ENCODE results near the gene ABLIM2. TPM values are rescaled to one million over a fixed set of nuclear protein-coding genes. Genes with fewer than 3 reads are reported as not detected.

ABLIM2 gene
- total and polyA plus RNA-seq, 10 of the 15 experiments (the other 5 are each of a cell fraction or from before 2014, with no cell fraction given) = 0.03 to 0.15 (median 0.05) TPM; not detected in 7

GRCh38 chr4:8120501-8120900, 38.1 kb downstream of the ABLIM2 start:
- ChIA-PET RAD21 (ENCODE audit: unreplicated experiment) (no interaction called here), SMC1A (ENCODE audit: uncharacterized antibody, unreplicated experiment) (no interaction called here), POLR2A (no interaction called here), CTCF (no interaction called here)
- no peak for ATAC-seq
- in situ Hi-C loops (cut with MboI) = no loop called here
- Histone ChIP-seq H2AFZ (ENCODE audit: control insufficient read depth, low read depth, low read length) (no peak overlapping the region), H3K9ac (ENCODE audit: control insufficient read depth, insufficient read depth, low read length) (no peak overlapping the region), H3K4me2 (ENCODE audit: control insufficient read depth, insufficient read depth) (no peak overlapping the region), H3K4me3 (no peak overlapping the region), H4K20me1 (ENCODE audit: control insufficient read depth, insufficient read depth) (no peaks in the 10 kb centered on the region), H3K27ac (ENCODE audit: control insufficient read depth, insufficient read depth) (no peak overlapping the region), H3K4me1 (ENCODE audit: control insufficient read depth, insufficient read depth, low read length) (no peaks in the 10 kb centered on the region), H3K9me3 (replicated peaks; ENCODE audit: control insufficient read depth, insufficient read depth, low read length) (no peaks in the 10 kb centered on the region), H3K27me3 (replicated peaks in 1 of 2; ENCODE audit: control insufficient read depth in 2 of 2, insufficient read depth in 2 of 2, low read length in 1 of 2) (no peaks in the 10 kb centered on the region; a peak in 1 of 4 replicates), H3K36me3 (ENCODE audit: control insufficient read depth in 2 of 2, insufficient read depth in 2 of 2, low read length in 1 of 2) (no peaks in the 10 kb centered on the region), H3K79me2 (ENCODE audit: control insufficient read depth, insufficient read depth, low read length) (no peaks in the 10 kb centered on the region)
- 59% methylated on average over 12 of the region's 12 CpGs for WGBS (ENCODE audit: insufficient coverage, insufficient replicate concordance, low lambda C conversion rate, missing lambda C conversion rate)
- no peak for FAIRE-seq
- intact Hi-C loops (cut with micrococcal nuclease; ENCODE audit: unreplicated experiment) = no loop called here
- no peak for DNase-seq (ENCODE audit: low read depth, low spot score)
- TF ChIP-seq RAD21 (IDR thresholded peaks at IDR 0.05; ENCODE audit: insufficient read depth, low read depth, low read length) (no peak), BRCA1 (IDR thresholded peaks at IDR 0.05; ENCODE audit: low read depth, low read length) (no peak), ZBED1 (IDR thresholded peaks at IDR 0.05; ENCODE audit: borderline replicate concordance) (no peak)
- no TSS peak for BruUV-seq (replicated peaks)

GRCh38 chr4:8119877-8120276, 38.7 kb downstream of the ABLIM2 start:
- in situ Hi-C loops (cut with MboI) (no loop called here), intact Hi-C loops (cut with micrococcal nuclease; ENCODE audit: unreplicated experiment) (no loop called here)
- SMC1A ChIA-PET (ENCODE audit: uncharacterized antibody, unreplicated experiment) = no interaction called here
- H3K9me3 ChIP-seq (replicated peaks; ENCODE audit: control insufficient read depth, insufficient read depth, low read length) = no peaks in the 10 kb centered on the region
- H4K20me1 ChIP-seq (ENCODE audit: control insufficient read depth, insufficient read depth) = no peaks in the 10 kb centered on the region
- H3K4me1 ChIP-seq (ENCODE audit: control insufficient read depth, insufficient read depth, low read length) = no peaks in the 10 kb centered on the region
- H3K36me3 ChIP-seq (ENCODE audit: control insufficient read depth in 2 of 2, insufficient read depth in 2 of 2, low read length in 1 of 2) = no peaks in the 10 kb centered on the region
- no peak overlapping the region for H2AFZ ChIP-seq (ENCODE audit: control insufficient read depth, low read depth, low read length)
- POLR2A ChIA-PET = no interaction called here
- ATAC-seq (no peak), DNase-seq (ENCODE audit: low read depth, low spot score) (no peak), FAIRE-seq (no peak)
- H3K27ac ChIP-seq (ENCODE audit: control insufficient read depth, insufficient read depth) = no peak overlapping the region
- no peaks in the 10 kb centered on the region for H3K79me2 ChIP-seq (ENCODE audit: control insufficient read depth, insufficient read depth, low read length)
- no peak overlapping the region for H3K4me3 ChIP-seq
- no peak overlapping the region for H3K9ac ChIP-seq (ENCODE audit: control insufficient read depth, insufficient read depth, low read length)
- TF ChIP-seq PKNOX1 (IDR thresholded peaks at IDR 0.05) (no peak), BHLHE40 (IDR thresholded peaks at IDR 0.05; ENCODE audit: borderline replicate concordance in 1 of 2, low read depth in 2 of 2, low read length in 1 of 2) (no peak), POLR2A (IDR thresholded peaks at IDR 0.05; ENCODE audit: low read depth, low read length) (no peak), DPF2 (IDR thresholded peaks at IDR 0.05) (no peak), ZNF274 (IDR thresholded peaks at IDR 0.05; ENCODE audit: insufficient read depth, insufficient read length) (no peak), POU2F2 (IDR thresholded peaks at IDR 0.05; ENCODE audit: borderline replicate concordance, low read depth, low read length) (no peak), NFXL1 (IDR thresholded peaks at IDR 0.05; ENCODE audit: borderline replicate concordance) (no peak)
- TF ChIP-seq, protein P1, sequence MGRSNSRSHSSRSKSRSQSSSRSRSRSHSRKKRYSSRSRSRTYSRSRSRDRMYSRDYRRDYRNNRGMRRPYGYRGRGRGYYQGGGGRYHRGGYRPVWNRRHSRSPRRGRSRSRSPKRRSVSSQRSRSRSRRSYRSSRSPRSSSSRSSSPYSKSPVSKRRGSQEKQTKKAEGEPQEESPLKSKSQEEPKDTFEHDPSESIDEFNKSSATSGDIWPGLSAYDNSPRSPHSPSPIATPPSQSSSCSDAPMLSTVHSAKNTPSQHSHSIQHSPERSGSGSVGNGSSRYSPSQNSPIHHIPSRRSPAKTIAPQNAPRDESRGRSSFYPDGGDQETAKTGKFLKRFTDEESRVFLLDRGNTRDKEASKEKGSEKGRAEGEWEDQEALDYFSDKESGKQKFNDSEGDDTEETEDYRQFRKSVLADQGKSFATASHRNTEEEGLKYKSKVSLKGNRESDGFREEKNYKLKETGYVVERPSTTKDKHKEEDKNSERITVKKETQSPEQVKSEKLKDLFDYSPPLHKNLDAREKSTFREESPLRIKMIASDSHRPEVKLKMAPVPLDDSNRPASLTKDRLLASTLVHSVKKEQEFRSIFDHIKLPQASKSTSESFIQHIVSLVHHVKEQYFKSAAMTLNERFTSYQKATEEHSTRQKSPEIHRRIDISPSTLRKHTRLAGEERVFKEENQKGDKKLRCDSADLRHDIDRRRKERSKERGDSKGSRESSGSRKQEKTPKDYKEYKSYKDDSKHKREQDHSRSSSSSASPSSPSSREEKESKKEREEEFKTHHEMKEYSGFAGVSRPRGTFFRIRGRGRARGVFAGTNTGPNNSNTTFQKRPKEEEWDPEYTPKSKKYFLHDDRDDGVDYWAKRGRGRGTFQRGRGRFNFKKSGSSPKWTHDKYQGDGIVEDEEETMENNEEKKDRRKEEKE (IDR thresholded peaks at IDR 0.05) = no peak
- CTCF ChIA-PET = no interaction called here
- no TSS peak for BruUV-seq (replicated peaks)
- no peak overlapping the region for H3K4me2 ChIP-seq (ENCODE audit: control insufficient read depth, insufficient read depth)
- RAD21 ChIA-PET (ENCODE audit: unreplicated experiment) = no interaction called here
- no peaks in the 10 kb centered on the region; a peak in 1 of 4 replicates for H3K27me3 ChIP-seq (replicated peaks in 1 of 2; ENCODE audit: control insufficient read depth in 2 of 2, insufficient read depth in 2 of 2, low read length in 1 of 2)
- WGBS (ENCODE audit: insufficient coverage, insufficient replicate concordance, low lambda C conversion rate, missing lambda C conversion rate) = 47% methylated on average over 18 of the region's 18 CpGs
